AG09319 (cell line): ENCODE data around the gene SELENOM.

Experiments used
- DNase-seq: peaks from one replicate; pipeline ENCODE4 v3.0.0-alpha.2; 2010; ENCODE audit warnings: low read depth; ENCODE audit errors: extremely low read depth
- TF ChIP-seq, protein P1 (sequence below): IDR thresholded peaks from 2 replicates; pipeline ENCODE4 v1.5.1; 2011; ENCODE audit warnings: low read depth, mild to moderate bottlenecking, inconsistent platforms, low read length, moderate library complexity

The SELENOM gene

DNA sequence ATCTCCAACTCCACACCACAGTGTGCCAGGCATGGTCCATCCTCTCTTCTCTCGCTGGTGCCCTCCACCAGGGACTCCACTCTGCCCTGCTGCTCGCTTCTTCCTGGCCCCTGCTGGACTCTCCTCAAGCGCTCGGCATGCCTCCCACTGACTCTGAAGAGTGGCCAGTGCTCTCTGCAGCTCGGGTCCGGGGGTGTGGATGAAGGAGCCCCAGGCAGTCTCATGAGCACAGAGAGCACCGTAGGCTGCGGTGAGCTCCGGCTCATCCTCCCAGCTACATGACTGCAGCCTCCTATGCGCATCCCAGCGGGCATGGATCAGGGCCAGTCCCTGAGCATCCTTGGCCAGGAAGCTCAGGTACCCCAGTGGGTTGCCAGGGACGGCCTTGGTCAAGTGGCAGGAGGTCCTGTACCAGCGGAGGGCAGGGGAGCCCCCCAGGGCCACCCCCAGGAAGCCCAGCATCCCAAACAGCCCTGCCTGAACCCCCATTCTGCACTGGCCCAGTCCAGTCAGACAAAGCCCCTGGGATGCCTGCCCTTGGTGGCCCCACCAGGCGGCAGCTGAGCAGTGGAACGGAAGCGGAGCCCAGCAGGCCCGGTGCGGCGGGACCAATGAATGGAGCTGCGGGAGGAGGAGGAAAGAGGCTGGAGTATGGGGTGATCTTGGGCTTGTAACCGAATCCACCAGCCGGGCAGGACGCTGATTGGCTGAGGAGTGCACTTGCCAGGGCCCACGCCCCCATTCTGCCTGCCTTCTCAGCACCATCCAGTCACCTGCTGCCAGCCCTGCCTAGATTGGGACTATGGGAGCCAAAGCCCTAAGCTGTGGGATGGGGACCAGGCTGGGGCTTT is 32.7 kb upstream of the SELENOM start, which contains the start of gene PLA2G3:
PLA2G3 (minus strand) TSS at position 643 of the 851 bp plus-strand sequence; CDS start at position 489, 154 bp downstream.
- TF ChIP-seq, protein P1, sequence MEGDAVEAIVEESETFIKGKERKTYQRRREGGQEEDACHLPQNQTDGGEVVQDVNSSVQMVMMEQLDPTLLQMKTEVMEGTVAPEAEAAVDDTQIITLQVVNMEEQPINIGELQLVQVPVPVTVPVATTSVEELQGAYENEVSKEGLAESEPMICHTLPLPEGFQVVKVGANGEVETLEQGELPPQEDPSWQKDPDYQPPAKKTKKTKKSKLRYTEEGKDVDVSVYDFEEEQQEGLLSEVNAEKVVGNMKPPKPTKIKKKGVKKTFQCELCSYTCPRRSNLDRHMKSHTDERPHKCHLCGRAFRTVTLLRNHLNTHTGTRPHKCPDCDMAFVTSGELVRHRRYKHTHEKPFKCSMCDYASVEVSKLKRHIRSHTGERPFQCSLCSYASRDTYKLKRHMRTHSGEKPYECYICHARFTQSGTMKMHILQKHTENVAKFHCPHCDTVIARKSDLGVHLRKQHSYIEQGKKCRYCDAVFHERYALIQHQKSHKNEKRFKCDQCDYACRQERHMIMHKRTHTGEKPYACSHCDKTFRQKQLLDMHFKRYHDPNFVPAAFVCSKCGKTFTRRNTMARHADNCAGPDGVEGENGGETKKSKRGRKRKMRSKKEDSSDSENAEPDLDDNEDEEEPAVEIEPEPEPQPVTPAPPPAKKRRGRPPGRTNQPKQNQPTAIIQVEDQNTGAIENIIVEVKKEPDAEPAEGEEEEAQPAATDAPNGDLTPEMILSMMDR = no peak; the same call in none of the 2 replicates
- no peak for DNase-seq

DNA sequence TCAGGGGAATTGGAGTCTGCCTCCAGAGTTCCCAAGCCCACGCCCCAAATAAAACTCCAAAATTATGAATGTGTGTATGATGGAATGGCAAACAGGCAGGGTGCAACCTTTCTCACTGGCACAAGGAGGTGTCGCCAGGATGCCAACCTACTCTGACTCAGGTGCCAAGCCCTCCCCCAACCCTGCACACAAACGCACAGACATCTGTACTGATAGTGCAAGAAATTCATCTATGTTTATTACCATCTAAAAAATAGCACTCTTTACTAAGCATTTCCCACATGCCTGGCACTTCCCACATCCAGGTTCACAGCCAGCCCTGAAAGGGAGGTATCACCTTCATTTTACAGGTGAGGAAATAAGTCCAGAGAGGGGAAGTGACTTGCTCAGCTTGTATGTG is 31.7 kb upstream of the SELENOM start:
- TF ChIP-seq, protein P1 = no peak
- DNase-seq = no peak

DNA sequence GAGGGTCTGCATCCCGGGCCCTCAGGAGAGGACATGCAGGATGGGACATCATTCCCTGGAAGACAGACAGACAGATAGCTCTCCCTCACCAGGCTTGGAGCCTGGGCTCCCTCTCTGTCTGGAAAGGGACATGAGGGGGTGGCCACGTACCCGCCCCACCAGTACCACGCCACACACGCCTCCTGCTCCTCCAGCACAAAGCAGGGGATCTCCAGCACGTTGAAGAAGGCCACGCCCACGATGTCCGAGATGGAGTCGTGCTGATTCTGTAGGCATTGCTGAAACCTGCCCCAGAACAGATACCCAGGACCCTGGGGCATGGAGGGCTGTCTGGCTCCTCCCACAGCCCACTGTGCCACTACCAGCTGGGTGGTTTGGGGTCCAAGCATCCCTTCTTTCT is 30.8 kb upstream of the SELENOM start:
- TF ChIP-seq, protein P1 = no peak
- DNase-seq = no peak

DNA sequence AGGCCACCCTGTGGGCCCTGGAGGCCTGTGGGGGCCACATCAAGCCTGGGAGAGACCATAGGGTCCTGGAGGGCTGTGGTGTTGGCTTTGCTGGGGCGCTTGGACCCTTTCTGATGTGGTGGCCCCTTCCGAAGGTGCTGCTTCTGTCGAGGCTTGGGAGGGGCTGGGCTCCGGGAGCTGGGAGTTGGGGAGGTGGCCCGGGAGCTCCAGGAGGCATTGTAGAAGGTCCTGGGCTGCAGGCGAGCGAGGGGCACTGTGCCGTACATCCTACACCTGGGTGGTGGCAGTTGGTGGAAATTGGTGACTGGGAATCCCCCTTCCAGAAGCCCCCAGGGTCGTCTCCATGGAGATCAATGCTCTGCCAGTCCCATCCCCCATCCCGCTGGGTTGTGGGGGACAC is 30.4 kb upstream of the SELENOM start:
- TF ChIP-seq, protein P1 = no peak
- DNase-seq = no peak

DNA sequence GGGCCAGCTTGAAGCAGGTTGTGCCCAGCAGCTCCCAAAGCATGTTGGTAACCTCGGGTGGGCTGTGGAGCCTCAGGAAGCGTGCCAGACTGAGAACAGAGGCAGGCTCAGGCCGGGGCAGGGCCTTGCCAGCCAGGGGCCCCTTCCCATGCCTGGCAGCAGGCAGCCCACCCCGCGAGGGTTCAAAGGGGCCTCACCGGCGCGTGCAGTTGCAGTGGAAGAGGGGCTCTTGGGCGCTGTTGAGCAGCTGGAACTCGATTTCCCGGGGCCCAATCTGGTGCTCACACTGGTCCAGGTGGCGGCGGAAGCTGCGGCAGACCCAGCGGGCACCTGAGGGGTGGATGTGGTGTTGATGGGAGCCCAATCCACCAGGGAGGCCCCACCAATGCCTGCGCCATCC is 29.3 kb upstream of the SELENOM start:
- TF ChIP-seq, protein P1 = no peak
- no peak for DNase-seq

DNA sequence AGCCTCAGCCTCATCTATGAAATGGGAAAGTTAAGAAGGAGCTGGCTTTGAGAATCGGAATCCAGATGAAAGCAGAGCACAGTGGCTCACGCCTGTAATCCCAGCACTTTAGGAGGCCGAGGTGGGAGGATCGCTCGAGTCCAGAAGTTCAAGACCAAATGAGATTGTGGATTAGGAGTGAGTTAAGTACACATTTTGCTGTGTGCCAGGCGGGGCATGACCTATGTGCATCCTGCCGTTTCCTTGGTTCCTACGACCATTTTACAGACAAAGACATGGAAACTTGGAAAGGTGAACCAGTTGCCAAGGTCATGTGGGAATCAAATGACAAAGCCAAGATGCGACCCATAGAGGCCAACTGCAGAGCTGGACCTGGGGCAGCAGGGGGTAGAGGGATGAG is 28.8 kb upstream of the SELENOM start:
- TF ChIP-seq, protein P1 = no peak
- DNase-seq = no peak

DNA sequence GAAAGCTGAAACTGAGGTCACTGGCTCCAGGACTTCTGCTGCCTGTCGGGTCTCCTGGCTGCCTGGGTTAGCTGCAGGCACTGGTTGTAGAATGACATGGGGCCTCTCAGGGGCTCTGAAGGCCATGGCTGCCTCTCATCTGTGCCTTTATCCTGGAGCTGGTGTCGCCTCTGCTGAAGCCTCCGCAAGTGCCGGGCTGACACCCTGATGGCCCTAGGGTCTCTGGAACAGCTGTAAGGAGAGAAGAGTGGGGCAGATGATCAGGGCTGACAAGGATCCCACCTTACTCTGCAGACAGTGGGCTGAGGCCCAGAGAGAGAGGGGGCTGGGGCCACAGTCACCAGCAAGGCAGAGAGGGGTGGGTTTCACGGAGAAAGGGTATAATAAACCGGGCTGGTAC is 28.3 kb upstream of the SELENOM start:
- TF ChIP-seq, protein P1 = no peak
- DNase-seq = no peak
